ENCODE data around the gene SCAF8. TPM values are rescaled to one million over a fixed set of nuclear protein-coding genes. Genes with fewer than 3 reads are reported as not detected.

SCAF8 gene
- total RNA-seq, 6 donors from 2014 or later: 26.0 to 79.1 (median 37.2) TPM

GRCh38 chr6:154751011-154751800, 18.0 kb downstream of the SCAF8 start:
- TF ChIP-seq POLR2AphosphoS5 (IDR thresholded peaks at IDR 0.05) (no peak), CTCF (IDR thresholded peaks at IDR 0.05) (no peak), POLR2A (IDR thresholded peaks at IDR 0.05) (no peak), EP300 (IDR thresholded peaks at IDR 0.05) (no peak)
- no peaks in the 10 kb centered on the region for H3K27me3 ChIP-seq
- H3K27ac ChIP-seq: no peak overlapping the region
- 87 to 88% methylated on average over 13 of the region's 13 CpGs for WGBS, 2 donors
- ATAC-seq (ENCODE audit: low FRiP score in 2 of 2) (no peak), DNase-seq (no peak)
- no peaks in the 10 kb centered on the region for H3K36me3 ChIP-seq
- H3K4me1 ChIP-seq: peaks cover 6 to 19% (median 15%) of the 10 kb centered on the region in 4 donors
- H3K4me3 ChIP-seq: no peak overlapping the region
- H3K9me3 ChIP-seq: no peaks in the 10 kb centered on the region

- H3K4me1 ChIP-seq: peaks cover 4 to 24% (median 14%) of the 10 kb centered on the region in 4 donors
- DNase-seq (no peak), ATAC-seq (ENCODE audit: low FRiP score in 2 of 2) (no peak)
- no peaks in the 10 kb centered on the region for H3K36me3 ChIP-seq
- WGBS, 2 donors: 67 to 76% methylated on average over 1 of the region's 1 CpG
- H3K9me3 ChIP-seq: no peaks in the 10 kb centered on the region
- H3K4me3 ChIP-seq: no peak overlapping the region
- H3K27ac ChIP-seq: no peak overlapping the region
- no peak for TF ChIP-seq POLR2AphosphoS5 (IDR thresholded peaks at IDR 0.05)
- no peak for TF ChIP-seq POLR2A (IDR thresholded peaks at IDR 0.05)
- TF ChIP-seq EP300 (IDR thresholded peaks at IDR 0.05): no peak
- TF ChIP-seq CTCF (IDR thresholded peaks at IDR 0.05): no peak
- H3K27me3 ChIP-seq: no peaks in the 10 kb centered on the region
Measured at GRCh38 chr6:154752022-154752421, 18.8 kb downstream of the SCAF8 start.

GRCh38 chr6:154754152-154754551, 20.9 kb downstream of the SCAF8 start:
- no peaks in the 10 kb centered on the region for H3K27me3 ChIP-seq
- TF ChIP-seq POLR2A (IDR thresholded peaks at IDR 0.05) (no peak), EP300 (IDR thresholded peaks at IDR 0.05) (no peak), CTCF (IDR thresholded peaks at IDR 0.05) (no peak), POLR2AphosphoS5 (IDR thresholded peaks at IDR 0.05) (no peak)
- peak overlapping the region in 1 of 4 donors; percentile 15 for H3K27ac ChIP-seq

GRCh38 chr6:154757352-154758050, 24.3 kb downstream of the SCAF8 start:
- Histone ChIP-seq H3K27ac (no peak overlapping the region), H3K27me3 (no peaks in the 10 kb centered on the region), H3K36me3 (no peaks in the 10 kb centered on the region), H3K9me3 (no peaks in the 10 kb centered on the region), H3K4me3 (no peak overlapping the region), H3K4me1 (peaks cover 6 to 33% (median 23%) of the 10 kb centered on the region in 4 donors)
- TF ChIP-seq CTCF (IDR thresholded peaks at IDR 0.05) (no peak), EP300 (IDR thresholded peaks at IDR 0.05) (no peak), POLR2AphosphoS5 (IDR thresholded peaks at IDR 0.05) (no peak), POLR2A (IDR thresholded peaks at IDR 0.05) (no peak)
- no peak for ATAC-seq (ENCODE audit: low FRiP score in 2 of 2)
- no peak for DNase-seq
- WGBS, 2 donors: 55 to 56% methylated on average over 3 of the region's 3 CpGs

More at GRCh38 chr6:154754152-154754551, 20.9 kb downstream of the SCAF8 start:
- WGBS, 2 donors: 26 to 40% methylated on average over 4 of the region's 4 CpGs
- ATAC-seq (ENCODE audit: low FRiP score in 2 of 2): no peak
- Histone ChIP-seq H3K4me3 (no peak overlapping the region), H3K36me3 (no peaks in the 10 kb centered on the region), H3K9me3 (no peaks in the 10 kb centered on the region), H3K4me1 (peaks cover 6 to 32% (median 23%) of the 10 kb centered on the region in 4 donors)
- DNase-seq: no peak

All from upper lobe of left lung (tissue), 6 donors.